ENCODE data around the gene RAX.

RAX gene

GRCh38 chr18:59229701-59230443 is 43.4 kb downstream of the RAX start:
- Histone ChIP-seq H3K27me3 (ENCODE audit: insufficient read depth, low read length, poor library complexity, severe bottlenecking) (peaks cover 14% of the 10 kb centered on the region), H3K4me1 (ENCODE audit: insufficient read depth, low read length, poor library complexity, severe bottlenecking) (no peaks in the 10 kb centered on the region)
- TF ChIP-seq EZH2phosphoT487 (IDR thresholded peaks at IDR 0.05; ENCODE audit: borderline replicate concordance), result no peak
- no peak for TF ChIP-seq CTCF (conservative IDR thresholded peaks at IDR 0.05; ENCODE audit: low read length)

GRCh38 chr18:59229191-59229590 is 44.1 kb downstream of the RAX start:
- H3K79me2 ChIP-seq (ENCODE audit: insufficient read depth, low read length), result no peaks in the 10 kb centered on the region
- no peaks in the 10 kb centered on the region for H3F3A ChIP-seq (ENCODE audit: low read depth)
- peaks cover 14% of the 10 kb centered on the region for H3K27me3 ChIP-seq (ENCODE audit: insufficient read depth, low read length, poor library complexity, severe bottlenecking)
- H3K9ac ChIP-seq (ENCODE audit: low read depth, low read length, poor library complexity, severe bottlenecking), result no peak overlapping the region
- no peaks in the 10 kb centered on the region for H3K36me3 ChIP-seq (ENCODE audit: insufficient read depth, low read length)
- H3K9me3 ChIP-seq (ENCODE audit: insufficient read depth, low read depth, low read length), result no peaks in the 10 kb centered on the region
- no peak overlapping the region for H2AFZ ChIP-seq (ENCODE audit: low read length)
- no peaks in the 10 kb centered on the region for H4K20me1 ChIP-seq (ENCODE audit: insufficient read depth, low read length, poor library complexity, severe bottlenecking)
- no peak overlapping the region for H3K4me3 ChIP-seq (ENCODE audit: low read length, poor library complexity, severe bottlenecking)
- no peaks in the 10 kb centered on the region for H3K4me1 ChIP-seq (ENCODE audit: insufficient read depth, low read length, poor library complexity, severe bottlenecking)
- H3K9me2 ChIP-seq (replicated peaks; ENCODE audit: low read depth, low read length), result no peaks in the 10 kb centered on the region
- H3K4me2 ChIP-seq (ENCODE audit: low read depth, low read length, poor library complexity, severe bottlenecking), result no peak overlapping the region
- no peak for TF ChIP-seq CTCF (conservative IDR thresholded peaks at IDR 0.05; ENCODE audit: low read length)
- no peak for TF ChIP-seq EZH2phosphoT487 (IDR thresholded peaks at IDR 0.05; ENCODE audit: borderline replicate concordance)

More at GRCh38 chr18:59229701-59230443, 43.4 kb downstream of the RAX start:
- Histone ChIP-seq H3K4me3 (ENCODE audit: low read length, poor library complexity, severe bottlenecking) (no peak overlapping the region), H3K36me3 (ENCODE audit: insufficient read depth, low read length) (no peaks in the 10 kb centered on the region), H4K20me1 (ENCODE audit: insufficient read depth, low read length, poor library complexity, severe bottlenecking) (no peaks in the 10 kb centered on the region), H3F3A (ENCODE audit: low read depth) (no peaks in the 10 kb centered on the region), H2AFZ (ENCODE audit: low read length) (no peak overlapping the region), H3K9me2 (replicated peaks; ENCODE audit: low read depth, low read length) (no peaks in the 10 kb centered on the region), H3K9me3 (ENCODE audit: insufficient read depth, low read depth, low read length) (no peaks in the 10 kb centered on the region), H3K79me2 (ENCODE audit: insufficient read depth, low read length) (no peaks in the 10 kb centered on the region), H3K4me2 (ENCODE audit: low read depth, low read length, poor library complexity, severe bottlenecking) (no peak overlapping the region), H3K9ac (ENCODE audit: low read depth, low read length, poor library complexity, severe bottlenecking) (no peak overlapping the region)

- H3K79me2 ChIP-seq (ENCODE audit: insufficient read depth, low read length), result no peaks in the 10 kb centered on the region
- H3K27me3 ChIP-seq (ENCODE audit: insufficient read depth, low read length, poor library complexity, severe bottlenecking), result peaks cover 14% of the 10 kb centered on the region
- no peaks in the 10 kb centered on the region for H3F3A ChIP-seq (ENCODE audit: low read depth)
- H3K4me1 ChIP-seq (ENCODE audit: insufficient read depth, low read length, poor library complexity, severe bottlenecking), result no peaks in the 10 kb centered on the region
- no peak for TF ChIP-seq CTCF (conservative IDR thresholded peaks at IDR 0.05; ENCODE audit: low read length)
- TF ChIP-seq EZH2phosphoT487 (IDR thresholded peaks at IDR 0.05; ENCODE audit: borderline replicate concordance), result no peak
- no peak overlapping the region for H3K9ac ChIP-seq (ENCODE audit: low read depth, low read length, poor library complexity, severe bottlenecking)
- H4K20me1 ChIP-seq (ENCODE audit: insufficient read depth, low read length, poor library complexity, severe bottlenecking), result no peaks in the 10 kb centered on the region
- H3K36me3 ChIP-seq (ENCODE audit: insufficient read depth, low read length), result no peaks in the 10 kb centered on the region
- H3K4me3 ChIP-seq (ENCODE audit: low read length, poor library complexity, severe bottlenecking), result no peak overlapping the region
- no peaks in the 10 kb centered on the region for H3K9me3 ChIP-seq (ENCODE audit: insufficient read depth, low read depth, low read length)
- no peaks in the 10 kb centered on the region for H3K9me2 ChIP-seq (replicated peaks; ENCODE audit: low read depth, low read length)
- no peak overlapping the region for H2AFZ ChIP-seq (ENCODE audit: low read length)
- H3K4me2 ChIP-seq (ENCODE audit: low read depth, low read length, poor library complexity, severe bottlenecking), result no peak overlapping the region
These were observed 44.9 kb downstream of the RAX start for GRCh38 chr18:59228351-59228750.

All from Loucy (cell line).